ENCODE measurements around the gene HS3ST3A1. TPM values are rescaled to one million over a fixed set of nuclear protein-coding genes. Genes with fewer than 3 reads are reported as not detected.

Gene HS3ST3A1
- total RNA-seq, 1 experiment from 2014 or later = not detected

GRCh38 chr17:13480877-13481276 lies 120.9 kb downstream of the HS3ST3A1 start:
- intact Hi-C loops (cut with micrococcal nuclease) = no loop called here
- no peak overlapping the region for H3K9ac ChIP-seq (ENCODE audit: low read length)
- no peak overlapping the region for H3K4me3 ChIP-seq (replicated peaks in 1 of 2; ENCODE audit: low read depth in 1 of 2, low read length in 2 of 2)
- no peaks in the 10 kb centered on the region for H3K36me3 ChIP-seq (ENCODE audit: control insufficient read depth in 1 of 2, insufficient read depth in 2 of 2, low read length in 2 of 2)
- peaks cover 0 to 5% of the 10 kb centered on the region in 2 experiments; a peak in 1 of 4 replicates for H3K9me3 ChIP-seq (ENCODE audit: control insufficient read depth in 1 of 2, insufficient read depth in 1 of 2, low read depth in 1 of 2, low read length in 2 of 2)
- H3K9me2 ChIP-seq (ENCODE audit: insufficient read depth) = no peaks in the 10 kb centered on the region
- BruUV-seq (replicated peaks) = no TSS peak
- H2AFZ ChIP-seq (ENCODE audit: low read depth, low read length, poor library complexity, severe bottlenecking) = no peak overlapping the region
- POLR2A ChIA-PET = no interaction called here
- TF ChIP-seq POLR2A (IDR thresholded peaks at IDR 0.05; ENCODE audit: borderline replicate concordance, extremely low read depth, insufficient read depth, insufficient read length) (no peak), SP1 (IDR thresholded peaks at IDR 0.05; ENCODE audit: low read depth) (no peak), ZFX (IDR thresholded peaks at IDR 0.05) (no peak), CEBPB (IDR thresholded peaks at IDR 0.05; ENCODE audit: low read depth) (no peak), YY1 (IDR thresholded peaks at IDR 0.05; ENCODE audit: extremely low read depth, insufficient replicate concordance, low read depth, low read length) (no peak), SRF (IDR thresholded peaks at IDR 0.05; ENCODE audit: low read depth) (no peak), ELF1 (IDR thresholded peaks at IDR 0.05; ENCODE audit: borderline replicate concordance, low read depth) (no peak), EZH2phosphoT487 (IDR thresholded peaks at IDR 0.05; ENCODE audit: borderline replicate concordance) (no peak), RAD21 (IDR thresholded peaks at IDR 0.05; ENCODE audit: low read depth) (no peak), CTCF (IDR thresholded peaks at IDR 0.05 in 2 of 3, conservative IDR thresholded peaks at IDR 0.05 in 1 of 3; ENCODE audit: borderline replicate concordance in 1 of 3, insufficient read depth in 1 of 3, low read depth in 2 of 3, low read length in 2 of 3) (no peak), EGR1 (IDR thresholded peaks at IDR 0.05; ENCODE audit: low read depth) (no peak)
- CTCF ChIA-PET = no interaction called here
- H3K4me1 ChIP-seq (ENCODE audit: control insufficient read depth in 1 of 2, insufficient read depth in 2 of 2, low read length in 2 of 2) = no peaks in the 10 kb centered on the region
- no peaks in the 10 kb centered on the region for H3K79me2 ChIP-seq (ENCODE audit: insufficient read depth, low read length)
- no peaks in the 10 kb centered on the region for H3K27me3 ChIP-seq (ENCODE audit: insufficient read depth, low read length)
- no peak overlapping the region for H3K4me2 ChIP-seq (ENCODE audit: low read length)
- H4K20me1 ChIP-seq (ENCODE audit: insufficient read depth) = no peaks in the 10 kb centered on the region
- ATAC-seq = no peak
- RAD21 ChIA-PET (ENCODE audit: low non-redundant PET in 1 of 2, low total read pairs in 2 of 2, uncharacterized antibody in 2 of 2, unreplicated experiment in 2 of 2) = no interaction called here
- no peak for DNase-seq (ENCODE audit: low read depth, low spot score)
- no peak overlapping the region for H3K27ac ChIP-seq (ENCODE audit: low read depth, low read length)
